HTERT RPE-1 (cell line): ENCODE measurements around the gene GLP2R.

Source experiments
- in situ Hi-C: fragments of 300-500 bp; cut with MboI; formaldehyde crosslinking; loops from 4 replicates; pipeline ENCODE4 v1.14.3; 2020; ENCODE audit warnings: low sequenced_read_pairs

GLP2R gene

DNA sequence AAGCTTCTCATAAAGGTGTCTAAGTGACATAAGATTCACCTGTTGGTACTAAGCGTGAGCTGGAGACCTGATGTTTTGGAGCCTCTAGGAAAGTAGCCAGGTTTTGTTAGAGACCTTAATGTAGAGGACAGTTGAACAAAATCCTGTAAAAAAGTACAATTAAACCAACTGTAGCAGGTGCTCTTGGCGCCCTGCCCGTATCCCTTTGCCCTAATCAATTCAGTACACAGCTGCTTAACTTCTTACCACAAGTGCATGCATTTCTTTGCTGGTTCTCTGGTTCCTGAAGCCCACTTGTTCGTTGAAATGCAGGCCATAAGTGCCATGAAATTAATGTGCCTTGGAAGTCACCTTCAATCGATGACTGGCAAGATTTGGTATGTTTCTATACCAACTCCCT, 24.4 kb downstream of the GLP2R start:
- in situ Hi-C loops, result no loop called here

DNA sequence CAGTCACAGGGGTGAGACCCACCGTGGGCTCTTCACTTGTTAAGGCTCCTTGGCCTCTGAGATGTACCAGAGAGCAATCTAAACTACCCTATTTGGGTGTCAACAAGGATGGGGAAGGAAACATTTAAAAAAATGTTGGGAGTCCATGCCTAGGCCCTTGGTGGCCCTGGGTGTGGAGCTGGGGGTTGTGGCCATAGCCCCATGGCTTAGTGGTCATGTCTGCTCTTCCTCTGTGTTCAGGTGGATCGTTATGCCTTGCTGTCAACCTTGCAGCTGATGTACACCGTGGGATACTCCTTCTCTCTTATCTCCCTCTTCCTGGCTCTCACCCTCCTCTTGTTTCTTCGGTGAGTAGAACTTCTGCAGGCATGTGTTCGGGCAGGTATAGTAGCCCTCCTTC, 28.5 kb downstream of the GLP2R start:
- in situ Hi-C loops, result no loop called here

DNA sequence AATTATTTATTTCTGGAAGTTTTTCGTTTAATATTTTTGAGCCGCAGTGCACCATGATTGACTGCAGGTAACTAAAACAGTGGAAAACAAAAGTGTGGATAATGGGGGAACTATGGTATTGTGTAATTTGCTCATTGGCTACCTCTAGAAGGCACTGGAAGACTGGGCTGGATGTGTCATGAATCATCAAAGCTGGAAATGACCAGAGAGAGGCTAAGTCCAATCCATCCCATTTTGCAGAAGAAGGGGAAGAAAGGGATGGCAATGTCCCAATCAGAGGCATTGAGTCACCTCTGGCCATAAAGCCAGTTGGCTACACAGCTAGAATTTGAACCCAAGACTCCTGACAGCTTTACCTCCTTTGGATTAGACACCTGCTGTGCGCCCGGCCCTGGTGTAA, 29.3 kb downstream of the GLP2R start:
- in situ Hi-C loops, result no loop called here

DNA sequence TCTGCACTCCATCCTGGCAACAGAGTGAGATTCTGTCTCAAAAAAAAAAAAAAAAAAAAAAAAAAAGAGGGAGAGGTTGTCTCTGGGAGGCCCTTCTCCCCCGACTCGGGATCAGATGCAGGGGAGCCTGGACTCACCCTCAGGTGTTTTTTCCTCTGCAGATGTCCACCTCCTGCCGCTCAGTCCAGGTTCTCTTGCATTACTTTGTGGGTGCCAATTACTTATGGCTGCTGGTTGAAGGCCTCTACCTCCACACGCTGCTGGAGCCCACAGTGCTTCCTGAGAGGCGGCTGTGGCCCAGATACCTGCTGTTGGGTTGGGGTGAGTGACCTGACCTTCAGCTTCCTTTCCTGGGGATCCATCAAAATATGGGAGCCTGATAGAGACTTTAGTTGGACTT, 34.1 kb downstream of the GLP2R start:
- in situ Hi-C loops, result no loop called here

DNA sequence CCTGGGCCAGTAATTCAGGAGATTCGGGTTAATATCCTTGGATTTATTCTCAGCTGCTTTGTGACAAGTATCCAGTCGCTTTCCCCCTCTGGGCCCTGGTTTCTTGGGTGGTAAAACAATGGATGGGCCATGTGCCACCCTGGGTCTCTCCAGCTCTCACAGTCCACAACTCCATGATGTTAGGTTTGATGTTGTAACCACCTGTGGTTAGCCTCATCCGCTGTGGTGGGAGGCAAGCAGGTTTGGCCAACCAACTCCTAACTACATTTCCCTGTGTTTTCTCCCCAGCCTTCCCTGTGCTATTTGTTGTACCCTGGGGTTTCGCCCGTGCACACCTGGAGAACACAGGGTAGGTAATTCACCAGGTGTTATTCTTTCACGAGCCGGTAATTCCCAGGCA, 35.1 kb downstream of the GLP2R start:
- in situ Hi-C loops, result no loop called here

DNA sequence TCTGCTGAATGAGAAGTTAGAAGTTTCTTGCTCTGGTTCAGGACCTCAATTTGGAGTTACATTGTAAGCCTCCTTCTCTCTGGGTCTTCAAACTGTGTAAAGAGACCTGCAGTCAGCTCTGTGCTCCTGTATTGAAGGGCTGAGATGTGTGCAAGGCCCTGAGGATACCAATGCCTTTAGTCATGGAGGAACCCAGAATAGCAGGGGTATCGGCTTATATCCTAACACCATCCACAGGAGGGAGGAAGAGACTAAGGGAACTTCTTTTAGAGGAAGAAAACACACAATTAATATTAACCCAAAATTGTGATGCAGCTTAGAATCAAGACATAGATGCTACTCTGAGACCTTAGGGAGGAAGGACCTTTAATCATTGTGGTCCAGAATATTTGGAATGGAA, 36.5 kb downstream of the GLP2R start:
- in situ Hi-C loops, result no loop called here

DNA sequence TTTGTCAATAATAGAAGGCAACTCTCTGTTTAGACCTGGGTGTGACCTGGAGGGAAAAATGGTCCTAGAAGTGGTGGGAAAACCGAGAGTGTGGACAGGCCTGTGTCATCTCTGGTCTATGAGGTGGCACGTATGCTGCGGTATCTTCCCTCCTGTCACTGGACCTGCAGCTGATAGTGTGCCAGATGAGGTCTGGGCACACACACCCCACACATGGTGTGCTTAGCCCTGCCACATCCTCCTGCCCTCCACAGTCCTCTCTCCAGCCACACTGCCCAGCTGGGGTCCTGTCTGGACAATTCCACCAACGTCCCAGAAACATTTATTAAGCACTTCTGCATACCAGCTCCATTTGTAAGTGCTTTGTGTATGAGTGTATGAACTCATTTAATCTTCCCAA, 37.2 kb downstream of the GLP2R start:
- in situ Hi-C loops, result no loop called here

DNA sequence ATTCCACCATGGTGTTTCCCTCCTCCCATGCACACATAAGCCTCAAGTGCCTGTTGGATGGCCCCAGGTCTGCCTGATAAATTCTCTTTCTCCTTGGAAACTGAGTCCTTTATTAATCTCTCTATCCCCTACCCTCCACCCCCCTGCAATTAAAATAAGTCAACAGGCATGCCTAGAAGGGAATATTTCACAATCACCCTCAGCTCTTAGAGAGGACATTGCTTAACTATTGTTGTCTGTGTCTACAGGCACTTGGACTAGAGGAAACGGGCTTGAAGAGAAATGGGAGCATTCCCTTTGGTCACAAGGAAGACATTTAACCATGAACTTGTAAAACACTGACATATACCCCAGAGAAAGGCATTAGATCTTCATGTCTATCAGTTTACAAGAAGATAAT, 39.9 kb downstream of the GLP2R start:
- in situ Hi-C loops, result no loop called here

DNA sequence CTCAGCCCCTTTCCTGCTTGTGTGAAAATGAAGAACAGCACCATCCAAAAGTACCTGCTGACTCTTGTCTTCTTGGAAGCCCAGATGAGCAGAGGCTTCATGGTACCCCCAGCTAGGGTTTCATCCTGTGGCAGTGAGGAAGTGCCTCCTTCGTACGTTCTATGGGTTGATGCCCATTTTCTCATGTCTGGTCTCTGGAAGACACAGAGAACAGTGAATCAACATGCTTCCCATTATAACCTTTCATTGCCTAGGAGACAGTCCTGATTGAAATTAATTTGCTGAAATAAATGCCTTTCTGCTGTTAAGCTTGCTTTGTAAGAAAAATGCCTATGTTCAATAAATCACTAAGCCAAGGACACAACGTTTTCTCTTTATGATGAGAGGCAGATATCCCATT, 42.8 kb downstream of the GLP2R start:
- in situ Hi-C loops, result no loop called here

DNA sequence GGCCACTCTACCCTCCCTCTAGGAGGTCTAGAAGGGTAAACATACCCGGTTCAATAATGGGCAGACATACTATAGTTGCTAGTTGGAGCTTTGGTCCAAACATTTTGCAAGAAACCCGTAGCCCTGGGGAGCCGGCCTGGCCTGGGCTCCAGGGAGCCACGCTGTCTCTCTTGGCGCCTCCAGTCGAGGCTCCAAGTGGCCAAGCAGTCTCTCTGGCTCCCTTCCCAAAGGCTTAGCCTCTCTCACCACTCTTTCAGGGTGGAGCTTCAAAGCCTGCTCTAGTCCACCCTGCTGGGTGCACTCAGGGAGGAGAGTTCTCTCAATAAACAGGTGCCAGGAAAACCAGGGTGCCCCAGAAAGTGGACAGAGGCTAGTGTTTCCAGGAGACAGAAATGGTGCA, 47.1 kb downstream of the GLP2R start:
- in situ Hi-C loops, result no loop called here

DNA sequence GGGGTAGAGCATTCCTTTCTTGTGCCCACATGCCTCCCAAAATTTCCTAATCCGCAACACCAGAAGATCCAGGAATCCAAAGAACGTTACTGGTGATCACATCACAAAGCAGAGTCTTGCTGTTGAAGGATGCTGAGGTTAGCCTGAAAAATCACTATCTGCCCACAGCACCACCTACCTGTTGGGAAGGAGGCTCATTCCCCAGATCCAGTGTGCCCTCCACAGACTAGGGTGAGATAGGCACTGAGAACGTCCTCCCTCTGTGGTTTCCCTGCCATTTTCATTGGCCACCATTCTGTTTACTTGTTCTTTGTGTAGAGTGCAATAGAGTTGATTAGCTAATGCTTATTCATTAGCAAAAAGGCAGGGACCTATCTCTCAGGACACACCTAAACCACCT, 49.0 kb downstream of the GLP2R start:
- in situ Hi-C loops, result no loop called here

DNA sequence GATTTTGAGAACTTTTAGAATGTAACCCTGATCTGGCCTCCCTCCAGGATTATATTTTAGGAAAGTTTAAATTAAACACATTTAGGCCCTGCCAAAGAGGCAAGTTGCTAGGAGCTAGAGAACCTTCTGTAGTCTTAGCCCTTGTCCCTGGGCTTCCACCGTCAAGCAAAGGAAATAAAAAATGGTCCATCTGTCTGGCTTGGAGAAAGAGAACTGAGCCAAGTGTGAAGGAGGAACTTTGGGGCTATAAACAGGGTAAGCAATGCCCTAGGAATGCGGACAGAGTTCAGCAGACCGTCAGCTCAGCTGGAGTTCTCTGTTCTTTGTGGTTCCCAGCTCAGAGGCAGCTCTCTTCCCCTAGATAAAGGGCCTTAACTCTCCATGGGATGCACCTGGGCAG, 49.7 kb downstream of the GLP2R start:
- in situ Hi-C loops, result no loop called here

DNA sequence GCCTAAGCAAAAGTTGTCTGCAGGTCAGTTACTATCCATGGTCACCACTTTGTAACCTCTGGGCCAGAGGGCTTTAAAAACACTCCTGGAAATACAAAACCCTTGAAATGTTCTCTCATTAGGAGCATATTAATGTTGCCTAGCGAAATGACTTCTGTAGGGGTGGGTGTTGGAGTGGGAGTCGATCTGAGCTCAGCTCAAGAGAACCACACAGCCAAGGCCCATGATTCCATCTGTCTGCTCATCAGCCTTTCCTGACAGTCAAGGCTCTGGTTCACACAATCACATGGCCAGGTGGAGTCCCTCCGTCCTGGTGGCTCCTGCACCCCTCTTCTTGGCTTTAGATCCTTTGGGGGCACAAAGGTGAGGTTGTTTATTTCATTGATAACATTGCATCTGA, 52.6 kb downstream of the GLP2R start:
- in situ Hi-C loops, result no loop called here

DNA sequence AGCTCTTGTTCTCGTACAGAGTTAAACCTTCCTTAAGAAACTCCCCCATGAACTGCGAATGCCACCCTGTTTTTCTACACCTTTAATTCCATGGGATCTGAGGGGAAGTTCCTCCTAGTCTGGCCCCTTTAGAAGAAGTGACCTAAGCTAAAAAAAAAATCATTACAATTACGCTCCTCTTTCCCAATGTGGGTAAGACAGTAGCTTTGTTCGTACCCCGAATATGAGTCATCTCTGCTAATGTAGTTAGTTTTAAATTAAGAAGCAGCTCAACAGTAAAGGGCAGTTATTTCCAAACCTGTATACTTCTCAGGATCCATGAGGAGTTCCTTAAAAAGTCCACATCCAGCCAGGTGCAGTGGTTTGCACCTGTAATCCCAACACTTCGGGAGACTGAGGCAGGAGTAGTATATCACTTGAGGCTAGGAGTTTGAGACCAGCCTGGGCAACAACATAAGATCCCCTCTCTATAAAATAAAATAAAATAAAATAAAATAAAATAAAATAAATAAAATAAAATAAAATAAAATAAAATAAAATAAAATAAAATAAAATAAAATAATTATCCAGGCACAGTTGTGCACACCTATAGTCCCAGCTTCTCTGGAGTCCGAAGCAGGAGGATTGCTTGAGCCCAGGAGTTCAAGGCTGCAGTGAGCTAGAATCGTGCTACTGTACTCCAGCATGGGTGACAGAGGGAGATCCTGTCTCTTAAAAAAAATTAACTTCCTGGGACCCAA, 53.2 kb downstream of the GLP2R start:
- in situ Hi-C loops, result no loop called here

DNA sequence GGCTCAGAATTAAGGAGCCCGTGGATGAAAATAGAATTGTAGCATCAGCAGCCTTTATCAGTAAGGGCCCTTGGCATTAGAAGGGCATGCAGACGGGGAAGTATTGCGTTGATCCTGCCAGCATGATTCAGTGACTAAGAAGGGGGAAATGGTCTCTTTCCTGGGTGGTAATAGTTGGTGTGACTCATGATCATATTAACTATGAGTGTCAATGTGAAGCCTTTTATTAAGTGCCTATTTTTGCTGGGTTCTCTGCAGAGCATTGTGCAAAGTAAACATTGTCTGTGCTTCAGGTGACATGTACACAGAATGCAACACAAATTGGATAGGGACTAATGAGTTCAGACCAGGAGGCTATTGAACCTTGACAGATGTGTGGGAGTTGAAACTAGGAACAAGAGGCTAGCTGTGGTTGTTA, 54.9 kb downstream of the GLP2R start:
- in situ Hi-C loops, result no loop called here

DNA sequence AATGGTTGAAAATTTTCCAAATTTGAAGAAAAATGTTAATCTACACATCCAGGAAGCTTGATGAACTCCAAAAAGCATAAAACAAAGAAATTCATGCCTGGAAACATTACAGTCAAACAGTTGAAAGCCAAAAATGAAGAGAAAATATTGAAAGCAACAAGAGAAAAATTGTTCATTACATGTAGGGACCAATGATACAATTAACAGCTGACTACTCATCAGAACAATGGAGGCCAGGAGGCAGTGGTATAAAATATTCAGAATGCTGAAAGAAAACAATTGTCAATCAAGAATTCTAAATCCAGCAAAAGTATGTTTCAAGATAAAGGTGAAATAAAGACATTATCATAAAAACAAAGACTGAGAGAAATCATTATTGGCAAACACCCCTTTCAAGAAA, 57.7 kb downstream of the GLP2R start:
- in situ Hi-C loops, result no loop called here

DNA sequence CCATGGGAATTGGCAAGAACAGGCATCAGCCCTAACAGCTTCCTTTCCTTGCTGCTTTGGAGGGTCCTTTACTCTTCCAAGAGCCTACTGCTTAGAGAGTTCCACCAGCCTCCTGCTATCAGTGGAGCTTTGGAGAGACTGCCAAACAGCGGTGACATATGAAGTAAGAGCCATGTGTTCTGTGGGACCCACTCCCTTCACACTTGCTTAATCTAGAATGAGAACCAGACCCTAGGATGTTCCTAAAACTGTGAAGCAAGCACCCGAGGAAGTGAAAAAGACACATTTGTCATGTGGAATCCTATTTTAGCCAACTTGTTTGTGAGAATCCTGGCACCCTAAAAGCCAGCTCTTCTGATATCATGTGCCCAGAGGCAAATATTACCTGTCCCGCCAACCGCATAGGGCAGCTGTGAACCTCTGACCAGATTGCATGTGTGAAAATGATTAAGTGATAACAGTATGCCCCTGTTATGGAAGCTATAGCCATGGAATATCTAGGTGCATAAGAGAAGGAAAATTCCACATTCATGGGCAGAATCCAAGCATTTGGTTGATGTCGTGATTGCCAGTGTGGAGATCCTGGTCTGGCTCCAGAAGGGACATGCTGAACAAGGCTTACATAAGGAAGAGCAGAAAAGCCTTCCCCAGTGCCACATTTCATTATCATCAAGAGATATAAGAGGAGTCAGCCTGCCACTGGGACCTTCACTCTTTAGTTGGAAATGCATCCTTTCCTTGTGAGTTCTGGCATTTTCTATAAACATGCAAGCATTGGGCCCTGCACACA, 60.6 kb downstream of the GLP2R start:
- in situ Hi-C loops, result no loop called here

DNA sequence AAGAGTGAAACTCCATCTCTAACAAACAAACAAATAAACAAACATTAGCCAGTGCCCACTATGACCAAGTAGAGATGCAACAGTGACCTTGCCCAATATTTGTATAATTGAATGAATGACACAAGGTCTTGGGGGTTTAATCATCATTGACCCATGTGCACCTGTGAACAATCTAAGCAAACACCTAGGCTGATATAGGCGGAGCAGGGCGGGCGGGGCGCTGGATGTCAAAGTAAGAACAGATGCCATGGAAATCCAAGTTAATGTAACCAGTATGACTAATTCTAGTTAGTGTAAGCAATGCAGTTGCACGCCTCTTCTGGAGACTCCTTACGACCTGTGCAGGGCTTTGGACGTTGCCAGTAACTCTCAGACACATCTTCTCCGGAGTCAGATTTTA, 61.8 kb downstream of the GLP2R start:
- in situ Hi-C loops, result no loop called here

DNA sequence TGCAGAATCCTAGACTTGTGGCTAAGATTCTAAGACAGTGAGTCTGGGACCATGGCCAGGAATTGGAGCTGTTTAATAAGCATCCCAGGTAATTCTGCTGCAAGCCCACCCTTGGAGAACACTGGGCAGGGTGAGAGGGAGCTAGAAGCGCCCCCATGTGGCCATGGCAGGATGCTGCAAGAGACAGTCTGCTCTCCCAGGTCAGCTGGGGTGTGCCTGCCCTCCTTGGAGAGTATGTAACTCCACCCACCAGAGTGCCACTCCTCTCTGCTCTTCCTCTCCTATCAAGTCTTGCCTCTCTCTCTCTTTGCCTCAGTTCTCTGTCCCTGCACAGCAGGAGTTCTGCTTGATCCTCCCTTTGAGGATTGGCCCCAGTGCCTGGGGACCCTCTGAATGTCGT, 64.4 kb downstream of the GLP2R start:
- in situ Hi-C loops, result no loop called here

DNA sequence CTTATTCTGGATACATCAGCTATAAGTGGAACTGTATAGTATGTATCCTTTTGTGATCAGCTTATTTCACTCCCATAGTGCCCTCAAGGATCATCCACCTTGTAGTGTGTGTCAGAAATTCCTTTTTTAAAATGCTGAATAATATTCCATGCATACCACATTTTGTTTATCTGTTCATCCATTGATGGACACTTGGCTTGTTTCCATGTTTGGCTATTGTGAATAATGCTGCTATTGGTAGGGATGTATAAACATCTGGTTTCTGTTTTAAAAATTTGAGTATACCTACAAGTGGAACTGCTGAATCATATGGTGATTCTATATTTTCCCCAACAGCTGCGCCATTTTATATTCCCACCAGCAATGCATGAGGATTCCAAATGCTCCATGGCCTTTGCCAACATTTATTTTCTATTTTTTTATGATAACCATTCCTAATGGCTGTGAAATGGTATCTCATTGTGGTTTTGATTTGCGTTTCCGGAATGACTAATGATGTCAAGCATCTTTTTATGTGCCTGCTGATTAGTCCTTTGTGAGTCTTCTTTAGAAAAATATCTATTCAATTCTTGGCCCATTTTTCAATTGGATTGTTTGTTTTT, 67.8 kb downstream of the GLP2R start:
- in situ Hi-C loops, result no loop called here

DNA sequence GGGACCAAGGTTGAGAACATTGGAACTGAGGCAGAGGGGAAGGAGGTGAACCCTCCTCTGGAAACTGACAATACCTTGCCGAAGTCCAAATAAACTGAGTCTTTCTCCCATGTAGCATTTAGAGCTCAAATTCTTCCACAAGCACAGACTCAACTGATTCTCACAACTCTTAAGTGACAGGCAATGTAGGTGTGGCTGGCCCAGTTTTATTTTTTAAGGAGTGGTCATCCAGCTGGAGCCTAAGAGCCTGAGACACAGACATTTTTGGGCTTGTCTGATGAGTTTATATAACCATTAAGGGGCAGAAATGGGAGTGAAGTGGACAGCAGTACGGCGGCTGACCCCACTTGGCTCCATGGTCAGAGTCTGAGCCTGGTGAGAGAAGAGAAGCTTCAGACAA, 68.5 kb downstream of the GLP2R start:
- in situ Hi-C loops, result no loop called here

DNA sequence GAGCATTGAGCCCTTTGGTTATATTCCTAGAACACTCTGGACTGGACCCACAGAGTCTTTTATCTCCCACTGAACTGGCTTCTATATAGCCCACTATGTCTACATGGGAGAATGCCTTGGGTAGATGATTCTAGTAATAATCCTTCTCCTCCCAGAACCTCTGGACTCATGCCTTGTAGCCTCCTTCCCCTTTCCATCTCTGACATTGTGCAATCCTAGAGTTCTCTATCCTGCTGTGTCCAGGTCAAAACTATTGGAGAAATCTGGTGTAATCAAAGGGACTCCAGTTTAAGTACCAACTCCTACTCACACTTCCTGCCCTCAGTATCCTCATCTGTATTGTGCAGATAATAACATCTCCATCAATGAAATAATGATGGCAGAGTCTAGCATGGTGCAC, 70.2 kb downstream of the GLP2R start:
- in situ Hi-C loops, result no loop called here
